ENCODE data around the gene PANK4.
A peak's percentile ranks its signal among the peaks of the same experiment; 100 is the strongest.

Gene PANK4

GRCh38 chr1:2526824-2527555 is 594 bp upstream of the PANK4 start:
- Mint-ChIP-seq H3K36me3 (ENCODE audit: insufficient read depth) (peaks cover 26% of the 10 kb centered on the region), H3K27ac (peak overlapping the region; percentile 85 to 88), H3K4me1 (ENCODE audit: low read depth in 2 of 2) (peaks cover 33 to 38% of the 10 kb centered on the region in 2 donors), H3K27me3 (peaks cover 12 to 31% of the 10 kb centered on the region in 2 donors), H3K9me3 (no peaks in the 10 kb centered on the region), H3K4me3 (peak overlapping the region; percentile 92 to 93)
- ATAC-seq (replicated peaks), result peak; percentile 3
- DNase-seq, result no peak

GRCh38 chr1:2525572-2525919 is 850 bp downstream of the PANK4 start:
- Mint-ChIP-seq H3K4me1 (ENCODE audit: low read depth in 2 of 2) (peaks cover 33 to 34% of the 10 kb centered on the region in 2 donors), H3K4me3 (peak overlapping the region; percentile 92 to 93), H3K9me3 (no peaks in the 10 kb centered on the region), H3K27ac (peak overlapping the region; percentile 85 to 94), H3K36me3 (ENCODE audit: insufficient read depth) (peaks cover 38% of the 10 kb centered on the region), H3K27me3 (peaks cover 0 to 16% of the 10 kb centered on the region in 2 donors)
- DNase-seq (no peak), ATAC-seq (replicated peaks) (no peak)

GRCh38 chr1:2523891-2524609 is 2.3 kb downstream of the PANK4 start:
- DNase-seq (peak; percentile 48 to 56 (median 53)), ATAC-seq (replicated peaks) (peak; percentile 40)
- no peaks in the 10 kb centered on the region for H3K9me3 Mint-ChIP-seq
- H3K4me1 Mint-ChIP-seq (ENCODE audit: low read depth in 2 of 2), result peaks cover 33 to 34% of the 10 kb centered on the region in 2 donors
- peak overlapping the region; percentile 92 to 93 for H3K4me3 Mint-ChIP-seq
- peaks cover 0 to 15% of the 10 kb centered on the region in 2 donors for H3K27me3 Mint-ChIP-seq
- peak overlapping the region; percentile 85 to 94 for H3K27ac Mint-ChIP-seq
- peaks cover 41% of the 10 kb centered on the region for H3K36me3 Mint-ChIP-seq (ENCODE audit: insufficient read depth)

- Mint-ChIP-seq H3K36me3 (ENCODE audit: insufficient read depth) (peaks cover 48% of the 10 kb centered on the region), H3K9me3 (no peaks in the 10 kb centered on the region), H3K27ac (peak overlapping the region; percentile 85 to 94), H3K27me3 (peaks cover 0 to 8% of the 10 kb centered on the region in 2 donors), H3K4me1 (ENCODE audit: low read depth in 2 of 2) (peaks cover 33 to 34% of the 10 kb centered on the region in 2 donors), H3K4me3 (peak overlapping the region; percentile 92 to 93)
- no peak for ATAC-seq (replicated peaks)
- peak in 1 of 3 experiments; percentile 30 for DNase-seq
Measured at GRCh38 chr1:2523191-2523890, 3.1 kb downstream of the PANK4 start.

- Mint-ChIP-seq H3K27ac (peak overlapping the region; percentile 85 to 94), H3K27me3 (peaks cover 0 to 6% of the 10 kb centered on the region in 2 donors), H3K36me3 (ENCODE audit: insufficient read depth) (peaks cover 53% of the 10 kb centered on the region), H3K9me3 (no peaks in the 10 kb centered on the region), H3K4me3 (peak overlapping the region in 1 of 2 donors; percentile 92), H3K4me1 (ENCODE audit: low read depth in 2 of 2) (peaks cover 33% of the 10 kb centered on the region in 2 donors)
- DNase-seq (no peak), ATAC-seq (replicated peaks) (no peak)
Measured at GRCh38 chr1:2522230-2522629, 4.2 kb downstream of the PANK4 start.

- peaks cover 59% of the 10 kb centered on the region for H3K36me3 Mint-ChIP-seq (ENCODE audit: insufficient read depth)
- no peak overlapping the region for H3K27ac Mint-ChIP-seq
- DNase-seq (no peak), ATAC-seq (replicated peaks) (no peak)
- H3K4me1 Mint-ChIP-seq (ENCODE audit: low read depth in 2 of 2), result peaks cover 27 to 29% of the 10 kb centered on the region in 2 donors
- no peak overlapping the region for H3K4me3 Mint-ChIP-seq
- no peaks in the 10 kb centered on the region for H3K27me3 Mint-ChIP-seq
- H3K9me3 Mint-ChIP-seq, result no peaks in the 10 kb centered on the region
Measured at GRCh38 chr1:2520806-2521205, 5.6 kb downstream of the PANK4 start.

- DNase-seq (no peak), ATAC-seq (replicated peaks) (no peak)
- no peak overlapping the region for H3K4me3 Mint-ChIP-seq
- no peaks in the 10 kb centered on the region for H3K27me3 Mint-ChIP-seq
- H3K27ac Mint-ChIP-seq, result no peak overlapping the region
- H3K4me1 Mint-ChIP-seq (ENCODE audit: low read depth in 2 of 2), result peaks cover 26 to 29% of the 10 kb centered on the region in 2 donors
- H3K9me3 Mint-ChIP-seq, result no peaks in the 10 kb centered on the region
- H3K36me3 Mint-ChIP-seq (ENCODE audit: insufficient read depth), result peaks cover 59% of the 10 kb centered on the region
Measured at GRCh38 chr1:2520206-2520605, 6.2 kb downstream of the PANK4 start.

- no peak overlapping the region for H3K4me3 Mint-ChIP-seq
- DNase-seq, result no peak
- no peaks in the 10 kb centered on the region for H3K27me3 Mint-ChIP-seq
- H3K27ac Mint-ChIP-seq, result no peak overlapping the region
- peaks cover 58% of the 10 kb centered on the region for H3K36me3 Mint-ChIP-seq (ENCODE audit: insufficient read depth)
- no peak for ATAC-seq (replicated peaks)
- H3K9me3 Mint-ChIP-seq, result no peaks in the 10 kb centered on the region
- peaks cover 21 to 24% of the 10 kb centered on the region in 2 donors for H3K4me1 Mint-ChIP-seq (ENCODE audit: low read depth in 2 of 2)
Measured at GRCh38 chr1:2519729-2520128, 6.7 kb downstream of the PANK4 start.

GRCh38 chr1:2519029-2519685 is 7.2 kb downstream of the PANK4 start:
- DNase-seq (no peak), ATAC-seq (replicated peaks) (no peak)
- Mint-ChIP-seq H3K9me3 (no peaks in the 10 kb centered on the region), H3K4me3 (no peak overlapping the region), H3K4me1 (ENCODE audit: low read depth in 2 of 2) (peaks cover 16 to 19% of the 10 kb centered on the region in 2 donors), H3K36me3 (ENCODE audit: insufficient read depth) (peaks cover 54% of the 10 kb centered on the region), H3K27me3 (no peaks in the 10 kb centered on the region), H3K27ac (no peak overlapping the region)

- no peak for ATAC-seq (replicated peaks)
- Mint-ChIP-seq H3K27ac (no peak overlapping the region), H3K4me3 (no peak overlapping the region), H3K9me3 (no peaks in the 10 kb centered on the region), H3K27me3 (no peaks in the 10 kb centered on the region), H3K4me1 (ENCODE audit: low read depth in 2 of 2) (peaks cover 9 to 14% of the 10 kb centered on the region in 2 donors), H3K36me3 (ENCODE audit: insufficient read depth) (peaks cover 54% of the 10 kb centered on the region)
- DNase-seq, result no peak
Measured at GRCh38 chr1:2518528-2518927, 7.9 kb downstream of the PANK4 start.

- peaks cover 58% of the 10 kb centered on the region for H3K36me3 Mint-ChIP-seq (ENCODE audit: insufficient read depth)
- H3K9me3 Mint-ChIP-seq, result no peaks in the 10 kb centered on the region
- H3K4me1 Mint-ChIP-seq (ENCODE audit: low read depth in 2 of 2), result peaks cover 5 to 8% of the 10 kb centered on the region in 2 donors
- ATAC-seq (replicated peaks) (no peak), DNase-seq (no peak)
- no peak overlapping the region for H3K27ac Mint-ChIP-seq
- H3K27me3 Mint-ChIP-seq, result no peaks in the 10 kb centered on the region
- H3K4me3 Mint-ChIP-seq, result no peak overlapping the region
Measured at GRCh38 chr1:2517966-2518365, 8.4 kb downstream of the PANK4 start.

GRCh38 chr1:2516946-2517345 is 9.4 kb downstream of the PANK4 start:
- no peaks in the 10 kb centered on the region for H3K4me1 Mint-ChIP-seq (ENCODE audit: low read depth in 2 of 2)
- no peak overlapping the region for H3K27ac Mint-ChIP-seq
- no peaks in the 10 kb centered on the region for H3K9me3 Mint-ChIP-seq
- H3K27me3 Mint-ChIP-seq, result no peaks in the 10 kb centered on the region
- H3K36me3 Mint-ChIP-seq (ENCODE audit: insufficient read depth), result peaks cover 52% of the 10 kb centered on the region
- no peak overlapping the region for H3K4me3 Mint-ChIP-seq
- DNase-seq (no peak), ATAC-seq (replicated peaks) (no peak)

- Mint-ChIP-seq H3K27ac (no peak overlapping the region), H3K4me1 (ENCODE audit: low read depth in 2 of 2) (peaks cover 0 to 2% of the 10 kb centered on the region in 2 donors), H3K27me3 (no peaks in the 10 kb centered on the region), H3K4me3 (no peak overlapping the region), H3K36me3 (ENCODE audit: insufficient read depth) (peaks cover 54% of the 10 kb centered on the region), H3K9me3 (no peaks in the 10 kb centered on the region)
- DNase-seq, result no peak
- no peak for ATAC-seq (replicated peaks)
Measured at GRCh38 chr1:2516124-2516523, 10.3 kb downstream of the PANK4 start.
